CD4-positive, alpha-beta T cell treated with Interleukin-10 for 1 hour (primary cell): ENCODE results near the gene RAB7A.
"Not testable (repeated sequence)": the region's sequence is repeated elsewhere in the genome, so short reads cannot be mapped to it uniquely, and the experiment has no call there.

Source experiments
- DNase-seq: peaks from one replicate; pipeline ENCODE4 v3.0.0-alpha.2; 2020

RAB7A gene

DNA sequence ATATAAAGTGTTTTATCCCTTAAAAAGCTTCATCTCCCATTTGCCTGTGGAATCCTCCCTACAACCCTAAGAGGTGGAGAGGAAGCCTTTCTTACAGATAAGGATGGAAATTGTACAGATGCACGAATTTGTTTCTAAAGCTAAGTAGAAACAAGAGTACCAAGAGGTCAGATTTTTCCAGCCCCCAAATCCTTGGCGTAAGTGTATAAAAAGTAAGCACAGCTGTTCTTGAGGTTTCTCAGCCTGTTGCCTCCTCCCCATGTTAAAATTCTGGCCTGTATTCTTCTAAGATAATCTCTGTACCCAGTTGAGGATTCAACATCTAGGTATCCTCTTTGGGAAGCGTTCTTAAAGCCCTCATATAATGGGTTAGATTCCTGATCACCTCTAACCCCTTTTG, 34.9 kb downstream of the RAB7A start:
- DNase-seq, result no peak

DNA sequence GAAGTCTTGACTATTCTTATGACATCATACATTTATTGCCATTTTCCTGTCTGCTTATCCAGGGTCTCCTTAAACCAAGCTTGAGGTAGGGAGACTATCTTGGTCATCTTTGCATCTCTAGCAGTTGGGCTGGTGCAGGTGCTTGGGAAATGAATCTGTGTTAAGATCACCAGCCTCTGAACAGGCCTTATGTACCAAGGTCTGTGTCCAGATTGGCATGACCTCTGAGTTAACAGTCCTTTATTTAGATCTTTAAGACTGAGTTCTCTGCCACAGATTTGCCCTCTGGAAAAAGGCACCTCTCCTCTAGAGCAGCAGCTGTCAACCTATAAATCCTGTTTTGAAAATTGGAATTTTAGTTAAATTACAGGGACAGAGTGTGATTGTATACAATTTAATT, 35.4 kb downstream of the RAB7A start:
- no peak for DNase-seq

- no peak for DNase-seq
Observed at GRCh38 chr3:128763967-128764366, 38.0 kb downstream of the RAB7A start.

- DNase-seq, result no peak
Observed at GRCh38 chr3:128764863-128765262, 38.9 kb downstream of the RAB7A start.

DNA sequence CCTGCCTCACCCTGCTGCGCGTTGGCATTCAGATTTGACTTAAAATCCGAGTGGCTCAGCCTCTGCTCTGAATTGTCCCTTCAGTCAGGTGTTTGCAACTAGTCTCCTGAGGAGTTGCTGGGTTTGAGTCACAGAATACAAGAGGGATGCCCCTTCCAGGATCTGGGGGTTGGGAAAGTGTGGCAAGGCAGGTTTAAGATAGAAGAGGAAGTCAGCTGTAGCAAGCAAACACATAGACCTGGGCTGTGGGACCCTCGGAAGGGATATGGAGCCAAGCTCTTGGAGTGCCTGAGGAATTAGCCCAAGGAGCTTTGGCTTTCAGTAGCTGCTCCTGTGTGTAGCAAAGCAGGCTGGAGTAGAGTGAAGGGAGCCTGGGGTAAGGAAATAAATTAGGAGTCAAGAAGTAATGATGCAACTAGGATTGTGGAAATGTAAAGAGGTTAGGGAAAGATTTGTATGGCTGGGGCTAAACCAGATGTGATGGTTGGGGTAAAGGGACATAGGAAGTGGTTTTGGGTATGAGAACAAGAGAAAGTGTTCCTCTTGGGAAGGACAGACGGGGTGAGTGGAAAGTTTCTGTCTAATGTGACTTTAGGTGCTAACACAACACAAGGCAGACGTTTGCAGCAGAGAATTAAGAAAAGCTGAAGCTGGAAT, 41.2 kb downstream of the RAB7A start:
- DNase-seq, result no peak

DNA sequence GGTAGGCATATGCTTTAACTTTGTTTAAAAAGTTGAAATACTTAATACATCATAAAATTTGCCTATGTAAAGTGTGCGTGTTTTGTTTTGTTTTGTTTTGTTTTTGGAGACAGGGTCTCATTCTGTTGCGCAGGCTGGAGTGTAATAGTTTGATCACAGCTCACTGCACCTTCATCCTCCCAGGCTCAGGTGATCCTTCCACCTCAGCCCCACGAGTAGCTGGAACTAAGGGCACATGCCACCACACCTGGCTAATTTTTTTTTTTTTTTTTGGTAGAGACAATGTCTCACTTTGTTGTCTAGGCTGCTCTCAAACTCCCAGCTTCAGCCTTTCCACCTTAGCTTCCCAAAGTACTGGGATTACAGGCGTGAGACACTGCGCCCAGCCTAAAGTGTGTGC, 42.5 kb downstream of the RAB7A start:
- no peak for DNase-seq

GRCh38 chr3:128770387-128770786, 44.4 kb downstream of the RAB7A start:
- DNase-seq, result no peak

DNA sequence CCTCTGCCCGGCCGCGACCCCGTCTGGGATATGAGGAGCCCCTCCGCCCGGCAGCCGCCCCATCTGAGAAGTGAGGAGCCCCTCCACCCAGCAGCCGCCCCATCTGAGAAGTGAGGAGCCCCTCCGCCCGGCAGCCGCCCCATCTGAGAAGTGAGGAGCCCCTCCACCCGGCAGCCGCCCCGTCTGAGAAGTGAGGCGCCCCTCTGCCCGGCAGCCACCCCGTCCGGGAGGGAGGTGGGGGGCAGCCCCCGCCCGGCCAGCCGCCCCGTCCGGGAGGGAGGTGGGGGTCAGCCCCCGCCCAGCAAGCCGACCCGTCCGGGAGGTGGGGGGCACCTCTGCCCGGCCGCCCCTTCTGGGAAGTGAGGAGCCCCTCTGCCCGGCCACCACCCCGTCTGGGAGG, 47.2 kb downstream of the RAB7A start:
- DNase-seq, result not testable (repeated sequence)

DNA sequence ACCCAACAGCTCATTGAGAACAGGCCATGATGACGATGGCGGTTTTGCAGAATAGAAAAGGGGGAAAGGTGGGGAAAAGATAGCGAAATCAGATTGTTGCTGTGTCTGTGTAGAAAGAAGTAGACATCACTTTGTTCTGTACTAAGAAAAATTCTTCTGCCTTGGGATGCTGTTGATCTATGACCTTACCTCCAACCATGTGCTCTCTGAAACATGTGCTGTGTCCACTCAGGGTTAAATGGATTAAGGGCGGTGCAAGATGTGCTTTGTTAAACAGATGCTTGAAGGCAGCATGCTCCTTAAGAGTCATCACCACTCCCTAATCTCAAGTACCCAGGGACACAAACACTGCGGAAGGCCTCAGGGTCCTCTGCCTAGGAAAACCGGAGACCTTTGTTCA, 47.6 kb downstream of the RAB7A start:
- DNase-seq, result not testable (repeated sequence)

DNA sequence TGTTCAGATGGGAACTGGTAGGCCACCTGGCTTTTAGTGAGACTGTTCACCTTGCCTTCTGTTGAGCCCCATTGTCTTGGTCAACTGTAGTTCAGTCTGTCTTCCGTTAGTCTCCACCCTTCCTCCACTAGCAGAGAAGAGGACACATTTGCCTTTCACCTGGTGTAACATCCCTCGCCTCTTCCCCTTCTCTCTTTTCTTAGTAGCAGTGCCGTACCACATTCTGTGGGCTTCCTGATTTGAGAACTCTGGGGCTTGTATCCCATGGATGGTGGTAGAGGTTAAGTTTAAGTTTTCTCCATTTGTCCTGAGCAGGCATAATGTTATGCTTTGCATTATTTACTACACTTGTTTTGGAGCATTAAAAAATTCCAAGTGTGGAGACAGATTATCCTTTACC, 49.3 kb downstream of the RAB7A start:
- DNase-seq, result no peak

GRCh38 chr3:128775906-128776542, 50.0 kb downstream of the RAB7A start:
- no peak for DNase-seq

DNA sequence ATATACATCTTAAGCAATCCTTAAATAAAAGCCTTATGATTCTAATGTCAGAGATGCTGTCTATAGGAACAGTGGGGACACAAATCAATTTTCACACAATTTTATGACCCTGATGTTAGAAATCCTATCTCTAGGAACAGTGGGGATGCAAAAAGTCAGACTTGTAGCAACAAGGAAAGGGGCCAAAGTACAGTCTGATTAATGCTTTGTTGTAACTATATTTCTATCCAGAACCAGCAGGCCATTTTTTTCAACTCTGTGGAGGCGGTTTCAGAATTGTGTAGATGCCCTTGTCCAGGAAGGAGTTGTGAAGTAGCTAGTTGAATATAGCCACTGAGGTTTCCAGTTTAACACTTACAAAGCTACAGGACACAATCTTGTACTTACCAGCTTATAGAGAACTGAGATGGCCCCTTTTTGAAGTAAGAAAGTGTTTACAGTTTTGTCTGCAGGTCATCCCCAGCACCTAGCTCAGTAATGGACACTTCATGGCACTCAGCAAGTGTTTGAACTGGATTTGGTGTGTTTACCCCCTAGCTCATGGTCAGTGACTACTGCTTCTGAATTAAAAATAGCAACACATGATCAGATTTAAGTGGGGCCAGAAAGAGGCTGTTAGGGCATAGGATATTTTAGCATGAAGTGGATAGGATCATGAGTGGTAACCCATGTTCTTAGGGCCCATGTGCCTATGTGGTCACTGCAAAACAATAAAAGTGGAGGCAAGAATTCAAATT, 54.3 kb downstream of the RAB7A start:
- no peak for DNase-seq

GRCh38 chr3:128781164-128781563, 55.2 kb downstream of the RAB7A start:
- DNase-seq, result no peak

GRCh38 chr3:128782282-128783146, 56.5 kb downstream of the RAB7A start:
- DNase-seq, result no peak

GRCh38 chr3:128783774-128784173, 57.8 kb downstream of the RAB7A start:
- no peak for DNase-seq

DNA sequence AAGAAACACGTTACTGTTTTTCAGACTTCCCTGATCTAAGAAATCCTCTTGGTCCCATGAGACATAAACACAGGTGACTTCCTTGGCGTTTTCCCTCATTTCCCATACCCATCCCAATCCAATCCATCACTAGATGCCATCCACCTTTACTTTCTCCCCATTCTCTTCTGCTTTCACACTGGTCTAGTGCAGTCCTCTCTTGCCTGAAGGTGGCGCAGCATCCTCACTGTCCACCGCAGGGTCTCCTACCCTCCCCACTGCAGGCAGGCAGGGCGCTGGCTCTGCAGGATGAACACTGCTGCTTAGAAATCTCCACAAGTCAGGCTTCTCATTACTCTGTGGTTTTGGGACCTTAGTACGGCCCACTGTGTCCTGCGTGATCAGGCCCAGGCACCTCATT, 58.2 kb downstream of the RAB7A start:
- peak; percentile 59 for DNase-seq

GRCh38 chr3:128784843-128785242, 58.9 kb downstream of the RAB7A start:
- no peak for DNase-seq

GRCh38 chr3:128786434-128787020, 60.5 kb downstream of the RAB7A start:
- no peak for DNase-seq

DNA sequence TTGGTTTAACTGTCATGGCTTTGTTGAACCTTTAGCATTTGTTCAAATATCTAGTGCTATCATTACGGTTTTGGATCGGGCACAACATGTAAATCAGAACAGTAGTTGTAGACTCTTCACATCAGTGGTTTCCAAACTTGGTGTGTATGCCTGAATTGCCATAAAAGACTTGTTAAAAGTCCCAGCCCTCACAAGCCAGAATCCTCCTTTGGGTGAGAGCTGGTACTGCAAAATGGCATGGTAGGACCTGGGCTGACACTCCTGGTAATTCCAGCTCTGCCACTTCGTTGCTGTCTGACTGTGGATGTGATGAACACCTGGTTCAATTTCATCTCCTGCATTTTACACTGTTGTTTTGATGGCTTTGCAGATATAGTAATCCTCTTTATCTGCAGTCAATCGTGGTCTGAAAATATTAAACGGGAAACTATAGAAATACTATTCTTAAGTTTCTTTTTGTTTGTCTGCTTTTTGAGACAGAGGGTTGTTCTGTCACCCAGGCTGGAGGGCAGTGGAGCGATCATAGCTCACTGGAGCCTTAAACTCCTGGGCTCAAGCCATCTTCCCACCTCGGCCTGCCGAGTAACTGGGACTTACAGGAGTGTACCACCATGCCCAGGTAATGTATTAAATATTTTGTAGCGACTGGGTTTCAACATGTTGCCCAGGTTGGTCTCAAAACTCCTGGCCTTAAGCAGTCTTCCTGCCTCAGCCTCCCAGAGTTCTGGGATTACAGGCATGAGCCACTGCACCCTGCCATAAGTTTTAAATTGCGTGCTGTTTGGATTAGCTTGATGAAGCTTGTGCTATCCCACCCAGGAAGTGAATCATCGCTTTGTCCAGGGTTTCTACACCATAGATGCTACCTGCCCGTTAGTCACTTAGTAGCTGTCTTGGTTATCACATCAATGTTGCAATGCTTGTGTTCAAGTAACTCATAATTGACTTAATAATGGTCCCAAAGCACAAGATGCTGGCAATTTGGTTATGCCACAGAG, 61.6 kb downstream of the RAB7A start:
- DNase-seq, result peak; percentile 56

- no peak for DNase-seq
Observed at GRCh38 chr3:128788268-128788869, 62.4 kb downstream of the RAB7A start.
